Hepatocyte (in vitro differentiated cells): Measurements from ENCODE around the gene DCC. TPM values are rescaled to one million over a fixed set of nuclear protein-coding genes. Genes with fewer than 3 reads are reported as not detected.

ENCODE experiments used
- DNase-seq: peaks from one replicate; pipeline ENCODE4 v3.0.0-alpha.2; 2016; ENCODE audit warnings: low spot score
- H2AFZ ChIP-seq: fragments of 200-600 bp; sonication (generic); 2 replicates; pipeline ENCODE4 v1.6.0; 2016; ENCODE audit warnings: antibody characterized with exemption, mild to moderate bottlenecking
- H3K27ac ChIP-seq: fragments of 200-600 bp; sonication (generic); 2 replicates; pipeline ENCODE4 v1.5.1; 2016; ENCODE audit warnings: mild to moderate bottlenecking
- H3K27me3 ChIP-seq: fragments of 200-600 bp; sonication (generic); 2 replicates; pipeline ENCODE4 v1.6.1; 2016
- H3K36me3 ChIP-seq: fragments of 200-600 bp; sonication (generic); replicated peaks from 2 replicates; pipeline ENCODE4 v1.5.1; 2016; ENCODE audit warnings: low read depth; ENCODE audit not compliant: insufficient read depth
- H3K4me1 ChIP-seq: fragments of 200-600 bp; sonication (generic); 2 replicates; pipeline ENCODE4 v1.5.1; 2016; ENCODE audit warnings: mild to moderate bottlenecking, moderate library complexity; ENCODE audit not compliant: insufficient read depth
- H3K4me2 ChIP-seq: fragments of 200-600 bp; sonication (generic); 2 replicates; pipeline ENCODE4 v1.6.0; 2016
- H3K4me3 ChIP-seq: fragments of 200-600 bp; sonication (generic); 2 replicates; pipeline ENCODE4 v1.5.1; 2016; ENCODE audit warnings: mild to moderate bottlenecking
- H3K79me2 ChIP-seq: fragments of 200-600 bp; sonication (generic); 2 replicates; pipeline ENCODE4 v1.6.0; 2017; ENCODE audit warnings: mild to moderate bottlenecking
- H3K9me2 ChIP-seq: fragments of 200-600 bp; sonication (generic); replicated peaks from 2 replicates; pipeline ENCODE4 v1.6.0; 2017; ENCODE audit warnings: mild to moderate bottlenecking; ENCODE audit not compliant: insufficient read depth
- H3K9me3 ChIP-seq: fragments of 200-600 bp; sonication (generic); 2 replicates; pipeline ENCODE4 v1.5.1; 2016; ENCODE audit warnings: low read depth, mild to moderate bottlenecking
- H4K20me1 ChIP-seq: fragments of 200-600 bp; sonication (generic); 2 replicates; pipeline ENCODE4 v1.6.0; 2016; ENCODE audit warnings: mild to moderate bottlenecking; ENCODE audit not compliant: insufficient read depth, poor library complexity, severe bottlenecking
- EZH2 ChIP-seq: fragments of 200-600 bp; sonication (generic); IDR thresholded peaks from 2 replicates; pipeline ENCODE4 v1.6.1; 2016; ENCODE audit warnings: antibody characterized with exemption, mild to moderate bottlenecking, borderline replicate concordance
- EZH2phosphoT487 ChIP-seq: fragments of 200-600 bp; sonication (generic); IDR thresholded peaks from one replicate; pipeline ENCODE4 v1.6.1; 2018; ENCODE audit warnings: antibody characterized with exemption, mild to moderate bottlenecking, low read depth, moderate library complexity; ENCODE audit not compliant: unreplicated experiment, severe bottlenecking
- WGBS: methylation state at CpG from one replicate; pipeline ENCODE4 v1.1.6; 2016; ENCODE audit warnings: low lambda C conversion rate; ENCODE audit errors: missing lambda C conversion rate; 5-methylcytosine and 5-hydroxymethylcytosine counted together
- polyA plus RNA-seq: library from polyadenylated mRNA; unstranded; fragments of >200 nt; fragmentation: Nextera tagmentation; extraction: Ambion mirVana; gene quantifications from 2 replicates; pipeline ENCODE4 v1.2.1, GENCODE V29; 2016
- total RNA-seq: library from RNA; depleted of rRNA; stranded (reverse); fragments of >200 nt; gene quantifications from 2 replicates; pipeline ENCODE4 v1.2.3, GENCODE V29; 2014
- TF ChIP-seq, protein P1 (sequence below): fragments of 200-600 bp; sonication (generic); IDR thresholded peaks from 2 replicates; pipeline ENCODE4 v1.5.1; 2016; ENCODE audit warnings: antibody characterized with exemption, mild to moderate bottlenecking; ENCODE audit not compliant: poor library complexity

Gene DCC
- total and polyA plus RNA-seq, 2 experiments from 2014 or later = 1.0 to 3.5 TPM

DNA sequence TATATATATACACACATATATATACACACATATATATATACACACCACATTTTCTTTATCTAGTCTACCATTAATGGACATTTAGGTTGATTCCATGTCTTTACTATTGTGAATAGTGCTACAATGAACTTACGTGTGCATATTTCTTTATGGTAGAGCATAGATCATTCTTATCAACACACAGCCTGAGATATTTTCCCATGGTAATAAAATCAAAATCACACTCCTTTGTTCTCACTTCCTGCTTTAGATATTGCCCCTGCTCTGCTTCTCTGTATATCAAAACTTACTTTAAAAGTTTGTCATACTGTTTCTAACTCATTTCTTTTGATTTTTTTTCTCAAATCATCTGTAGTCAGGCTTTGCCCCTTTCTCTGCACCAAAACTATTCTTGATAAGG lies 119.9 kb downstream of the DCC start:
- Histone ChIP-seq H3K36me3 (no peaks in the 10 kb centered on the region), H3K4me1 (no peaks in the 10 kb centered on the region), H3K4me3 (no peak overlapping the region), H4K20me1 (no peaks in the 10 kb centered on the region), H3K4me2 (no peak overlapping the region), H3K27me3 (peaks cover 6% of the 10 kb centered on the region), H3K27ac (no peak overlapping the region), H3K9me2 (no peaks in the 10 kb centered on the region), H3K79me2 (no peaks in the 10 kb centered on the region), H3K9me3 (no peaks in the 10 kb centered on the region), H2AFZ (no peak overlapping the region)
- 81% methylated on average over 1 of the region's 1 CpG for WGBS
- TF ChIP-seq EZH2 = no peak
- DNase-seq = no peak

DNA sequence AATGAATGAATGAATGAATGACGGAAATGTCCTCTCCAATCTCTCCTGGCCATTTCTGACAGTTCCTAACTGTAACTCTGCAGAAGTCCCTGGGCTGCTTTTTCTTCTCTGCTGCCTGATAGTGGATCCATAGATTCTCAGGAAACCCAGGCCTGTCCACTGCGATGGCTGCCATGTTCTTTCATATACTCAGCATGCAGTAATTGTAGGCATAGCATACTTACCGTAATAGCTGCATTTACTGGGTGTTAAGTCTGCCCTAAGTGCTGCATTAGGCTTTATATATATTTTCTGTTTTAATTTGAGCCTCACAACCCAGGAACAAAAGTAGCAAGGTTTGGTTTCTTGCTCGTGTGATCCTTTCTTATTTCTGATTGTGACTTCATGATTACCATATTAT lies 122.9 kb downstream of the DCC start:
- Histone ChIP-seq H3K9me2 (no peaks in the 10 kb centered on the region), H3K4me3 (no peak overlapping the region), H3K79me2 (no peaks in the 10 kb centered on the region), H3K9me3 (no peaks in the 10 kb centered on the region), H3K36me3 (no peaks in the 10 kb centered on the region), H4K20me1 (no peaks in the 10 kb centered on the region), H2AFZ (no peak overlapping the region), H3K27me3 (peaks cover 6% of the 10 kb centered on the region), H3K27ac (no peak overlapping the region), H3K4me2 (no peak overlapping the region), H3K4me1 (no peaks in the 10 kb centered on the region)
- 92% methylated on average over 4 of the region's 4 CpGs for WGBS
- DNase-seq = no peak
- TF ChIP-seq EZH2 (no peak), EZH2phosphoT487 (no peak)
- TF ChIP-seq, protein P1, sequence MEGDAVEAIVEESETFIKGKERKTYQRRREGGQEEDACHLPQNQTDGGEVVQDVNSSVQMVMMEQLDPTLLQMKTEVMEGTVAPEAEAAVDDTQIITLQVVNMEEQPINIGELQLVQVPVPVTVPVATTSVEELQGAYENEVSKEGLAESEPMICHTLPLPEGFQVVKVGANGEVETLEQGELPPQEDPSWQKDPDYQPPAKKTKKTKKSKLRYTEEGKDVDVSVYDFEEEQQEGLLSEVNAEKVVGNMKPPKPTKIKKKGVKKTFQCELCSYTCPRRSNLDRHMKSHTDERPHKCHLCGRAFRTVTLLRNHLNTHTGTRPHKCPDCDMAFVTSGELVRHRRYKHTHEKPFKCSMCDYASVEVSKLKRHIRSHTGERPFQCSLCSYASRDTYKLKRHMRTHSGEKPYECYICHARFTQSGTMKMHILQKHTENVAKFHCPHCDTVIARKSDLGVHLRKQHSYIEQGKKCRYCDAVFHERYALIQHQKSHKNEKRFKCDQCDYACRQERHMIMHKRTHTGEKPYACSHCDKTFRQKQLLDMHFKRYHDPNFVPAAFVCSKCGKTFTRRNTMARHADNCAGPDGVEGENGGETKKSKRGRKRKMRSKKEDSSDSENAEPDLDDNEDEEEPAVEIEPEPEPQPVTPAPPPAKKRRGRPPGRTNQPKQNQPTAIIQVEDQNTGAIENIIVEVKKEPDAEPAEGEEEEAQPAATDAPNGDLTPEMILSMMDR = no peak

DNA sequence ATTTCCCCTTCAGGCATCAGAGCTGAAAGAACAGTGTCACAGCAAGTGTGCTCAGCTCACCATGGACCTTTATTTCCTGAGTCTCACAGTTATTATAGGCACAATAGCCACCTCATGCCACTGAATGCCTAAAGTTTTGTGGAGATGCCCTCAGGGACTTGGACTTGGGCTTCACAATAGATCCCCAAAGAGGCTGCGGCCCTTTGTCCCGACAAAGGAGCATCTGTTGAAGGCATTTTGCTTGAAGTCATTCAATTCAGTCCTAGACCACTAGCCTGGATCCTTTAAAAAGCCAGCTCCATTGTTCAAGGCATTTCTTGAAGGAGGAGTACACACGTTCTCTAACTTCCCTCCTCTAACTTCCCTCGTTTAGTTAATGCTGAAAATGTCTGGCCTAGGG lies 125.4 kb downstream of the DCC start:
- Histone ChIP-seq H3K4me1 (no peaks in the 10 kb centered on the region), H3K9me2 (no peaks in the 10 kb centered on the region), H3K4me3 (no peak overlapping the region), H3K36me3 (no peaks in the 10 kb centered on the region), H3K9me3 (no peaks in the 10 kb centered on the region), H4K20me1 (no peaks in the 10 kb centered on the region), H3K27ac (no peak overlapping the region), H3K79me2 (no peaks in the 10 kb centered on the region), H2AFZ (no peak overlapping the region), H3K27me3 (peaks cover 6% of the 10 kb centered on the region), H3K4me2 (no peak overlapping the region)
- TF ChIP-seq EZH2 = no peak
- TF ChIP-seq EZH2phosphoT487 = no peak
- TF ChIP-seq, protein P1 = no peak
- 73% methylated on average over 4 of the region's 4 CpGs for WGBS
- no peak for DNase-seq

DNA sequence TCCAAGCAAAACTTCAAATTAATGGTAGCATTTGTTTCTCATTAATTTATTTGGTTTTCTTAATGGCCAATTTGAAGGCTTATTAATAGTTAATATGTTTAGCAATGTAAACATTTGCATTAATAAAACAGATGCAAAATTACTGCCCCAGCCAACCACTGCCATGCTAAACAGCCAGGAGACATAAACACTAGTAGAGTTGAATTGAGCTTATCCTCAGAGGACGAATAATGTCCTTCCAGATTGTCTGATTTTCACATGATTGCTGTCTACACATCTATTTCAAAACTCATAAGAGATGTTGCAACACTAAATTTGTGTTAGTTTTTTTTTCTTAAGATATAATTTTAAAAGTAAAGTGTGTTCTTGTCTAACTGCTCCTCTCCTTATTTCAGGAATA lies 128.5 kb downstream of the DCC start:
- H3K27me3 ChIP-seq = peaks cover 5% of the 10 kb centered on the region
- H3K9me2 ChIP-seq = no peaks in the 10 kb centered on the region
- H3K9me3 ChIP-seq = no peaks in the 10 kb centered on the region
- H3K4me2 ChIP-seq = no peak overlapping the region
- no peak overlapping the region for H3K27ac ChIP-seq
- H2AFZ ChIP-seq = no peak overlapping the region
- no peak overlapping the region for H3K4me3 ChIP-seq
- 73% methylated on average over 1 of the region's 1 CpG for WGBS
- no peaks in the 10 kb centered on the region for H3K79me2 ChIP-seq
- TF ChIP-seq, protein P1 = no peak
- TF ChIP-seq EZH2phosphoT487 = no peak
- no peak for TF ChIP-seq EZH2
- no peak for DNase-seq
- no peaks in the 10 kb centered on the region for H4K20me1 ChIP-seq
- H3K4me1 ChIP-seq = no peaks in the 10 kb centered on the region
- H3K36me3 ChIP-seq = no peaks in the 10 kb centered on the region
